HEK293 (cell line): ENCODE measurements around the gene UBE2F.
"Not testable (repeated sequence)": the region's sequence is repeated elsewhere in the genome, so short reads cannot be mapped to it uniquely, and the experiment has no call there.

Experiments
- CTCF ChIA-PET: fragments of 350-600 bp; formaldehyde crosslinking; extraction: SDS; loops from one replicate; lab custom pipeline; 2021; ENCODE audit warnings: antibody characterized with exemption; lab: Yijun Ruan, JAX
- POLR2A ChIA-PET: fragments of 300-600 bp; formaldehyde crosslinking; extraction: SDS; loops from one replicate; lab custom pipeline; 2020; ENCODE audit warnings: antibody characterized with exemption, inconsistent platforms; lab: Yijun Ruan, JAX
- H3K27ac ChIP-seq: fragments of 200-500 bp; sonication (Bioruptor generic); 2 replicates; pipeline ENCODE4 v1.5.1; 2014; ENCODE audit warnings: low read depth, low read length, control low read depth, inconsistent platforms; ENCODE audit errors: extremely low read depth
- H3K36me3 ChIP-seq, 2 experiments: fragments of 200-500 bp in 1 of 2; sonication (Bioruptor generic) in 1 of 2; 1 replicate in 1 of 2; 2 replicates in 1 of 2; pipeline ENCODE4 v1.5.1; 2014 to 2017; ENCODE audit warnings: inconsistent platforms in 2 of 2, low read length in 2 of 2; ENCODE audit not compliant: control insufficient read depth in 2 of 2, insufficient read depth in 1 of 2
- H3K4me1 ChIP-seq: fragments of 200-500 bp; sonication (Bioruptor generic); 2 replicates; pipeline ENCODE4 v1.5.1; 2014; ENCODE audit warnings: mild to moderate bottlenecking, low read length, inconsistent platforms; ENCODE audit not compliant: control insufficient read depth, insufficient read depth
- H3K4me3 ChIP-seq: 2 replicates; pipeline ENCODE4 v1.5.1; 2011; ENCODE audit warnings: low read depth, mild to moderate bottlenecking, control low read depth, low read length, moderate library complexity
- H3K9me3 ChIP-seq: fragments of 200-500 bp; sonication (Bioruptor generic); 2 replicates; pipeline ENCODE4 v1.5.1; 2014; ENCODE audit warnings: low read depth, low read length, inconsistent platforms; ENCODE audit not compliant: control insufficient read depth, insufficient read depth
- GLIS1 ChIP-seq: fragments of 450-650 bp; formaldehyde crosslinking; IDR thresholded peaks from 2 replicates; pipeline ENCODE4 v1.5.1; 2016; ENCODE audit warnings: missing biosample characterization, missing genetic modification characterization
- GLIS2 ChIP-seq: fragments of 450-650 bp; formaldehyde crosslinking; IDR thresholded peaks from 2 replicates; pipeline ENCODE4 v1.5.1; 2016; ENCODE audit warnings: missing biosample characterization, missing genetic modification characterization
- MEIS1 ChIP-seq: sonication (generic); formaldehyde crosslinking; IDR thresholded peaks from 2 replicates; pipeline ENCODE4 v1.8.1; 2022; ENCODE audit warnings: missing genetic modification reagents, mild to moderate bottlenecking, borderline replicate concordance
- OVOL3 ChIP-seq: fragments of 450-650 bp; formaldehyde crosslinking; IDR thresholded peaks from 2 replicates; pipeline ENCODE4 v1.5.1; 2016; ENCODE audit warnings: missing biosample characterization, missing genetic modification characterization
- SALL2 ChIP-seq: fragments of 450-650 bp; formaldehyde crosslinking; IDR thresholded peaks from 2 replicates; pipeline ENCODE4 v1.5.0; 2017; ENCODE audit warnings: missing biosample characterization, mild to moderate bottlenecking, missing genetic modification characterization, borderline replicate concordance
- SCRT2 ChIP-seq: fragments of 450-650 bp; formaldehyde crosslinking; IDR thresholded peaks from 2 replicates; pipeline ENCODE4 v1.5.1; 2016; ENCODE audit warnings: missing biosample characterization, missing genetic modification characterization
- SP7 ChIP-seq: fragments of 450-650 bp; formaldehyde crosslinking; IDR thresholded peaks from 2 replicates; pipeline ENCODE4 v1.5.1; 2016; ENCODE audit warnings: missing biosample characterization, missing genetic modification characterization
- WT1 ChIP-seq: fragments of 450-650 bp; formaldehyde crosslinking; IDR thresholded peaks from 2 replicates; pipeline ENCODE4 v1.5.1; 2016; ENCODE audit warnings: missing biosample characterization, missing genetic modification characterization
- ZBTB48 ChIP-seq: fragments of 450-650 bp; formaldehyde crosslinking; IDR thresholded peaks from 2 replicates; pipeline ENCODE4 v1.5.1; 2016; ENCODE audit warnings: missing biosample characterization, missing genetic modification characterization
- ZFP37 ChIP-seq: fragments of 450-650 bp; formaldehyde crosslinking; IDR thresholded peaks from 2 replicates; pipeline ENCODE4 v1.5.1; 2016; ENCODE audit warnings: missing biosample characterization, missing genetic modification characterization
- ZNF10 ChIP-seq: fragments of 450-650 bp; formaldehyde crosslinking; IDR thresholded peaks from 2 replicates; pipeline ENCODE4 v1.5.1; 2017; ENCODE audit warnings: missing biosample characterization, missing genetic modification characterization
- ZNF138 ChIP-seq: fragments of 450-650 bp; formaldehyde crosslinking; IDR thresholded peaks from 2 replicates; pipeline ENCODE4 v1.5.1; 2016; ENCODE audit warnings: missing biosample characterization, missing genetic modification characterization, borderline replicate concordance
- ZNF202 ChIP-seq: fragments of 450-650 bp; formaldehyde crosslinking; IDR thresholded peaks from 2 replicates; pipeline ENCODE4 v1.5.1; 2016; ENCODE audit warnings: missing biosample characterization, missing genetic modification characterization, borderline replicate concordance
- ZNF214 ChIP-seq: fragments of 450-650 bp; formaldehyde crosslinking; IDR thresholded peaks from 2 replicates; pipeline ENCODE4 v1.5.1; 2017; ENCODE audit warnings: missing biosample characterization, mild to moderate bottlenecking, missing genetic modification characterization, borderline replicate concordance
- ZNF221 ChIP-seq: fragments of 450-650 bp; formaldehyde crosslinking; IDR thresholded peaks from 2 replicates; pipeline ENCODE4 v1.5.1; 2017; ENCODE audit warnings: missing biosample characterization, missing genetic modification characterization, borderline replicate concordance
- ZNF266 ChIP-seq: fragments of 450-650 bp; formaldehyde crosslinking; IDR thresholded peaks from 2 replicates; pipeline ENCODE4 v1.5.1; 2016; ENCODE audit warnings: missing biosample characterization, missing genetic modification characterization, low read depth
- ZNF354C ChIP-seq: fragments of 450-650 bp; formaldehyde crosslinking; IDR thresholded peaks from 2 replicates; pipeline ENCODE4 v1.5.1; 2016; ENCODE audit warnings: missing biosample characterization, missing genetic modification characterization, low read depth, borderline replicate concordance
- ZNF366 ChIP-seq: fragments of 450-650 bp; formaldehyde crosslinking; conservative IDR thresholded peaks from 2 replicates; pipeline ENCODE4 v1.5.1; 2016; ENCODE audit warnings: missing biosample characterization, missing genetic modification characterization
- ZNF48 ChIP-seq: fragments of 450-650 bp; formaldehyde crosslinking; IDR thresholded peaks from 2 replicates; pipeline ENCODE4 v1.5.1; 2016; ENCODE audit warnings: missing biosample characterization, missing genetic modification characterization
- ZNF629 ChIP-seq: fragments of 450-650 bp; formaldehyde crosslinking; IDR thresholded peaks from 2 replicates; pipeline ENCODE4 v1.5.1; 2017; ENCODE audit warnings: missing biosample characterization, missing genetic modification characterization
- ZNF843 ChIP-seq: fragments of 450-650 bp; formaldehyde crosslinking; IDR thresholded peaks from 2 replicates; pipeline ENCODE4 v1.5.1; 2016; ENCODE audit warnings: missing biosample characterization, missing genetic modification characterization
- ZSCAN23 ChIP-seq: fragments of 450-650 bp; formaldehyde crosslinking; IDR thresholded peaks from 2 replicates; pipeline ENCODE4 v1.5.1; 2016; ENCODE audit warnings: missing biosample characterization, missing genetic modification characterization
- ZXDB ChIP-seq: fragments of 450-650 bp; formaldehyde crosslinking; IDR thresholded peaks from 2 replicates; pipeline ENCODE4 v1.5.1; 2016; ENCODE audit warnings: missing biosample characterization, missing genetic modification characterization
- TF ChIP-seq, protein P1 (sequence below): fragments of 450-650 bp; formaldehyde crosslinking; IDR thresholded peaks from 2 replicates; pipeline ENCODE4 v1.5.1; 2016; ENCODE audit warnings: missing biosample characterization, missing genetic modification characterization
- TF ChIP-seq, protein P2 (sequence below): fragments of 450-650 bp; formaldehyde crosslinking; IDR thresholded peaks from 2 replicates; pipeline ENCODE4 v1.5.1; 2016; ENCODE audit warnings: missing biosample characterization, missing genetic modification characterization

The UBE2F gene

DNA sequence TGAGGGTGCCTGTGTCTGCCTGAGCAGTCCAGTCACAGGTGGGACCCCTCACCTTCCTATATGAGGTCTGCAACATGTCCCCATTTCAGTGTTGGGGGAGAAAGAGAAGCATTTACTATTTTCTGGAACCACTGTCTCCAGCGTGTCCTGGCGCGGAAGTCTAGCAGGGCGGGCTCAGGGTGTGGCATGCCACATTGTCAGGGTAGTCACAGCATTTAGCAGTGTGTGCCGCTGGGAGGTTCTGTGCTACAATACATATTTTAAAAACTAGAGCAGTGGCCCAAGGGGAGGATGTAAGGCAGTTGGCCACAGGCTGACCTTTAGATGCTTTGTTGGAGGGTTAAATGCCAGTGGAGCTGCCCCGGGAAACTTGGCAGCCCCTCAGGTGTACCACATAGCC is 12.5 kb downstream of the UBE2F start (continued):
- TF ChIP-seq, protein P1, sequence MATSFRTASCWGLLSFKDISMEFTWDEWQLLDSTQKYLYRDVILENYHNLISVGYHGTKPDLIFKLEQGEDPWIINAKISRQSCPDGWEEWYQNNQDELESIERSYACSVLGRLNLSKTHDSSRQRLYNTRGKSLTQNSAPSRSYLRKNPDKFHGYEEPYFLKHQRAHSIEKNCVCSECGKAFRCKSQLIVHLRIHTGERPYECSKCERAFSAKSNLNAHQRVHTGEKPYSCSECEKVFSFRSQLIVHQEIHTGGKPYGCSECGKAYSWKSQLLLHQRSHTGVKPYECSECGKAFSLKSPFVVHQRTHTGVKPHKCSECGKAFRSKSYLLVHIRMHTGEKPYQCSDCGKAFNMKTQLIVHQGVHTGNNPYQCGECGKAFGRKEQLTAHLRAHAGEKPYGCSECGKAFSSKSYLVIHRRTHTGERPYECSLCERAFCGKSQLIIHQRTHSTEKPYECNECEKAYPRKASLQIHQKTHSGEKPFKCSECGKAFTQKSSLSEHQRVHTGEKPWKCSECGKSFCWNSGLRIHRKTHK (tag by site-specific recombination): no peak
- no peak for TF ChIP-seq ZNF266 (tag by site-specific recombination)

DNA sequence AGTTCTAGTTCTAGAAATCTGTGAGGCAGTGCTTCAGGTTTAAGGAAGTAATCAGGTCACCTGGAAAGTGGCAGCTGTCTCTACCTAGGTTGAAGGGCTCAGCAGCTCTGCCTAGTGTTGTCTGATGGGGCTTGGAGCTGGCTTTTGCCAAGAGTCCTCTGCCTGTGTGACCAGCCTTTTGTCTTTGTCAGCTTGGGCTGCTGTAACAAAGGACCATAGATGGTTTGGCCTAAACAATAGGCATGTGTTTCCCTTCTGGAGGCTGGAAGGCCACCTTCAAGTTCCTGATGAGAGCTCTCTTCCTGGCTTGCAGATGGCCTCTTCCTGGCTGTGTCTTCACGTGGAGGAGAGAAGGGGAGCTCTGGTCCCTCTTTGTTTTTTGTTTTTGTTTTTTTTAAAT is 13.3 kb downstream of the UBE2F start:
- POLR2A ChIA-PET: no interaction called here

DNA sequence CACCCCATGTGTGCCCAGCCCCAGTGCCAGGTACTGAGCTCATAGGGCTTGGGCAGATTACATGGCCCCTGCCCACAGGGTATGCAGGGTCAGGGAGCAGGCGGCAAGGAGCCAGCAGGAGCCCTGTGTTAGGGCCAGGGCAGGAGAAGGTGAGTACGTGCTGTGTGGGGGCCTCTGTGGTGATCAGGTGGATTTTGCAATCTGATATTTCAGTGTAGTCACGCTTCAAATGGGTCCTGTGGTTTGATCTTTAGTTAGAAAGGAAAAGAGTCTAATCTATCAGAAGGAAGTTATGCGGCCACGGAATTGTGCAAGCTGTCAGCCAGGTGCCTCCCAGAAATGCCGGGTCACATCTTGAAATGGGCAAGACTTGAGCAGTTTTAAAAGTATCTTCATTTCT is 13.9 kb downstream of the UBE2F start:
- Histone ChIP-seq H3K36me3 (peaks cover 0 to 58% of the 10 kb centered on the region in 2 experiments; a peak in 2 of 3 replicates), H3K9me3 (no peaks in the 10 kb centered on the region), H3K4me3 (no peak overlapping the region), H3K27ac (no peak overlapping the region), H3K4me1 (no peaks in the 10 kb centered on the region)
- CTCF ChIA-PET: no interaction called here
- POLR2A ChIA-PET: no interaction called here
- TF ChIP-seq MEIS1: no peak
- TF ChIP-seq ZNF138 (tag by site-specific recombination): no peak
- TF ChIP-seq SP7 (tag by site-specific recombination): no peak
- TF ChIP-seq, protein P2, sequence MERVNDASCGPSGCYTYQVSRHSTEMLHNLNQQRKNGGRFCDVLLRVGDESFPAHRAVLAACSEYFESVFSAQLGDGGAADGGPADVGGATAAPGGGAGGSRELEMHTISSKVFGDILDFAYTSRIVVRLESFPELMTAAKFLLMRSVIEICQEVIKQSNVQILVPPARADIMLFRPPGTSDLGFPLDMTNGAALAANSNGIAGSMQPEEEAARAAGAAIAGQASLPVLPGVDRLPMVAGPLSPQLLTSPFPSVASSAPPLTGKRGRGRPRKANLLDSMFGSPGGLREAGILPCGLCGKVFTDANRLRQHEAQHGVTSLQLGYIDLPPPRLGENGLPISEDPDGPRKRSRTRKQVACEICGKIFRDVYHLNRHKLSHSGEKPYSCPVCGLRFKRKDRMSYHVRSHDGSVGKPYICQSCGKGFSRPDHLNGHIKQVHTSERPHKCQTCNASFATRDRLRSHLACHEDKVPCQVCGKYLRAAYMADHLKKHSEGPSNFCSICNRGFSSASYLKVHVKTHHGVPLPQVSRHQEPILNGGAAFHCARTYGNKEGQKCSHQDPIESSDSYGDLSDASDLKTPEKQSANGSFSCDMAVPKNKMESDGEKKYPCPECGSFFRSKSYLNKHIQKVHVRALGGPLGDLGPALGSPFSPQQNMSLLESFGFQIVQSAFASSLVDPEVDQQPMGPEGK (tag by site-specific recombination): no peak
- no peak for TF ChIP-seq ZNF221 (tag by site-specific recombination)
- no peak for TF ChIP-seq WT1
- no peak for TF ChIP-seq ZNF366 (tag by site-specific recombination)

More for the DNA sequence above, 13.3 kb downstream of the UBE2F start:
- Histone ChIP-seq H3K27ac (no peak overlapping the region), H3K4me3 (no peak overlapping the region), H3K36me3 (peaks cover 1 to 60% of the 10 kb centered on the region in 2 experiments; a peak in 2 of 3 replicates), H3K4me1 (no peaks in the 10 kb centered on the region), H3K9me3 (no peaks in the 10 kb centered on the region)
- TF ChIP-seq OVOL3 (tag by site-specific recombination) (no peak), GLIS1 (no peak), ZXDB (no peak), ZNF10 (tag by site-specific recombination) (no peak), ZNF843 (tag by site-specific recombination) (no peak), ZNF354C (tag by site-specific recombination) (no peak), ZFP37 (tag by site-specific recombination) (no peak), ZBTB48 (tag by site-specific recombination) (no peak), SALL2 (tag by site-specific recombination) (no peak), ZNF202 (tag by site-specific recombination) (no peak), ZSCAN23 (tag by site-specific recombination) (no peak), ZNF48 (tag by site-specific recombination) (no peak), ZNF629 (tag by site-specific recombination) (no peak), SCRT2 (tag by site-specific recombination) (no peak), GLIS2 (no peak), ZNF214 (tag by site-specific recombination) (no peak)
- CTCF ChIA-PET: no interaction called here

DNA sequence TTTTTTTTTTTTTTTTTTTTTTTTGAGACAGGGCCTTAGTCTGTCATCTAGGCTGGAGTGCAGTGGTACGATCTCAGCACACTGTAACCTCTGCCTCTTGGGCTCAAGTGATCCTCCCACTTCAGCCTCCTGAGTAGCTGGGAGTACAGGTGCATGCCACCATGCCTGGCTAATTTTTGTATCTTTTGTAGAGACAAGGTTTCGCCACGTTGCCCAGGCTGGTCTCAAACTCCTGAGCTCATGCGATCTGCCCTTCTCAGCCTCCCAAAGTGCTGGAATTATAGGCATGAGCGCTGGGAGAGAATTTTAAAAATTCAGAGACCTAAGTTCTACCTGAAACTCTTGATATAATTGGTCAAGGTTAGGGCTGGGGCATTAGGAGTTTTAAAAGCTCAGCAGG is 14.8 kb downstream of the UBE2F start:
- H3K4me1 ChIP-seq, H3K9me3 ChIP-seq, CTCF ChIA-PET, H3K4me3 ChIP-seq, H3K27ac ChIP-seq: not testable (repeated sequence)
- POLR2A ChIA-PET: interaction anchor here (0.5 to 0.7 kb wide), 2 partner anchors 11 to 232 kb away, joined by 4 to 6 read pairs; no protein-coding TSS in a partner anchor
- H3K36me3 ChIP-seq: peaks cover 0 to 49% of the 10 kb centered on the region in 2 experiments; a peak in 1 of 3 replicates
